NCI-H446 treated with DMSO at 0.1 percent for 48 hours (cell line): ENCODE results near the gene KCND2.
A peak's percentile ranks its signal among the peaks of the same experiment; 100 is the strongest.
"Not testable (repeated sequence)": the region's sequence is repeated elsewhere in the genome, so short reads cannot be mapped to it uniquely, and the experiment has no call there.

Experiments used
- DNase-seq: peaks from one replicate; lab custom pipeline; 2025; lab: John Stamatoyannopoulos, UW

Gene KCND2

DNA sequence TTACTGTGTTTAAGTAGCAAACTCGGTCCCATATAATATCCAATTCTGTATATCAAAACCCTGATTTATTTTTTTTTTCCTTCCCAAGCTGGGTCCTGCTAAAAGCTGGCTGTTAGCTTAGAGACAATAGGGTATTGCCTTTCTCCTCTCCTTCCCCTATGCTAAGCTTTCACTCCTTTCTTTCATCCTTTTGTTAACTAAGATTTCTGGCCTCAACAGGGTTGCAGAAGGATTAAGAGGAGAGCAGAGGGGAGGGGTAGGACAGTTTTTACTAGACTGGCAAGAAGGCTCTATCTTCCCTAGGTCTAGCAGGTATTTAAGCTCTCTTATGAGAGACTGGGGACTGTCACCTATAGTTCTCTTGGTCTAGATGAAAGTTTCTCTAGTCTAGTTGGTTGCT, 229.2 kb downstream of the KCND2 start:
- no peak for DNase-seq

DNA sequence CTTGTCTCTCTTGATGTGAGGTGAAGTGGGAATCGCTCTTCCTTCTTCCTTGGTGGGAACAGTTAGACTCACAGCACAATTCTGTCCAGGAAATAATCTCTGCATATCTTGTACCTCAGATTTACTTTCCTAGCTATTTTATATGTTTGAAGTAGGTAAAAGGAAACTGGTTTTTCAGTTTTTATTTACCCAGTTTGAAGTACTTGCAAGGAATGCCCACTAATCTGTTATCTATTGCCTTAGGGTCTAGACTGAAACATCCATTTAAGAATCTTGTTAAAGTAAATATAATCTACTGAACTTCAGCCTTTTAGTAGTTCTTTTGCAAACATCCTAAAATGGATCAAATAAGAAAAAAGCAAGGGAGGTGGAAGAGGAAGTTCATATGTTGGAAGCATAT, 229.8 kb downstream of the KCND2 start:
- no peak for DNase-seq

DNA sequence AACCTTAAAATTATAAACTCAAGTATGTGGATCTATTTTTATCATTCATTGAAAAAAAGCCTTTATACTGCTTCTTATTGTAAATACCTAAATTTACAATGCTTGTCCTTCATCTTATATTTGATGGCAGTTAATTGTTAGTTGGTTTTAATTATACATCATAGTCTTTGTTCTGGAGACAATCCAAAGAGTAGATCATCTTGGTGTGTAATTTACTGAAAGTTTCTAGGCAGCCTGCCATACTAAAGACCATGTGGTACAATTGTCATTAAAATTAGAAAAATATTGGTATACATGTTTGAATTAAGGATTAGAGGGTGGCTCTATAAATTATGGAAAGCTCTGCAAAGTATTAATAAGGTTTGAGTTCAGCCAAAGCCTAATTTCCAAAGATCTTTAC, 231.4 kb downstream of the KCND2 start:
- DNase-seq = peak; percentile 62

DNA sequence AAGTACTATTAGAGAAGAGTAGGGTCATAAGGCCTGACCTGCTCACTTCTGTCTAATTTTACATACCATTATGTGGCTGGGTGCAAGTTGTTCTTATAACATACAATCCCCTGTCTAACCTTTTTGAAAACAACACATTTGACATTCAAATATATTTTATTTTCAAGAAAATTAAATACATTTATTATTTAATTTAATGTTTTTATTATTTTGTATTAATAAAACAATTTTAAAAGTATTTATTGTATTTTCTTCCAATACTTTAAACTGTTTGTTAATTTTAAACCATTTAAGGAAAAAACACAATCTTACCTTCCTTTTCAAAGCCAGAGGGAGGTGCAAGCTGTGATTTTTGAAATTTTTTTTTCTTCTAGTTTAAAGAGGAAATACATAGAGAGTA, 232.8 kb downstream of the KCND2 start:
- DNase-seq = no peak

DNA sequence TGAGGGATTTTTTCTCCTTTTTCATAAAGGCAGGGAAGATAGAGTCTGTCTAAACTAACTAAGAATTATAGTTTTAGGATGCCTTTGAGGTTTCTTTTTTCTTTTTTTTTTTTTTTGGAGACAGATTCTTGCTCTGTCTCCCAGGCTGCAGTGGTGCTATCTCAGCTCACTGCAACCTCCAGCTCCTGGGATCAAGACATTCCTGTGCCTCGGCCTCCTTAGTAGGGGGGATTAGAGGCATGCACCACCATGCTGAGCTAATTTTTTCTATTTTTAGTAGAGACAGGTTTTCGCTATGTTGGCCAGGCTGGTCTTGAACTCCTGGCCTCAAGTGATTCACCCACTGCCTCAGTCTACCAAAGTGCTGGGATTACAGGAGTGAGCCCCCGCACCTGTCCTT, 239.7 kb downstream of the KCND2 start:
- no peak for DNase-seq

DNA sequence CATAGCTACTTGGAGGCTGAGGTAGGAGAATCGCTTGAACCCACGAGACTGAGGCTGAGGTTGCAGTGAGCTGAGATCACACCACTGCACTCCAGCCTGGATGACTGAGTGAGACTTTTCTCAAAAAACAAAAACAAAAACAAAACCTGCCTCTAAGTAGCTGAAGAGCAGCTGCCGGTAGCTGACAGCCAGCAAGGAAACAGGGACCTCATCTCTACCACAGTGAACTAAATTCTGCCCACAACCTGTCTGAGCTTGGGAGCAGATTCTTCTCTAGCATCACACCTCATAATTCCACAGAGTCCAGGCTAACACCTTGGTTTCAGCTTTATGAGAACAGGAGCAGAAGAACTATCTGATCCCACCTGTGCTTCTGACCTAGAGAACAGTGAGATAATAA, 246.2 kb downstream of the KCND2 start:
- no peak for DNase-seq

DNA sequence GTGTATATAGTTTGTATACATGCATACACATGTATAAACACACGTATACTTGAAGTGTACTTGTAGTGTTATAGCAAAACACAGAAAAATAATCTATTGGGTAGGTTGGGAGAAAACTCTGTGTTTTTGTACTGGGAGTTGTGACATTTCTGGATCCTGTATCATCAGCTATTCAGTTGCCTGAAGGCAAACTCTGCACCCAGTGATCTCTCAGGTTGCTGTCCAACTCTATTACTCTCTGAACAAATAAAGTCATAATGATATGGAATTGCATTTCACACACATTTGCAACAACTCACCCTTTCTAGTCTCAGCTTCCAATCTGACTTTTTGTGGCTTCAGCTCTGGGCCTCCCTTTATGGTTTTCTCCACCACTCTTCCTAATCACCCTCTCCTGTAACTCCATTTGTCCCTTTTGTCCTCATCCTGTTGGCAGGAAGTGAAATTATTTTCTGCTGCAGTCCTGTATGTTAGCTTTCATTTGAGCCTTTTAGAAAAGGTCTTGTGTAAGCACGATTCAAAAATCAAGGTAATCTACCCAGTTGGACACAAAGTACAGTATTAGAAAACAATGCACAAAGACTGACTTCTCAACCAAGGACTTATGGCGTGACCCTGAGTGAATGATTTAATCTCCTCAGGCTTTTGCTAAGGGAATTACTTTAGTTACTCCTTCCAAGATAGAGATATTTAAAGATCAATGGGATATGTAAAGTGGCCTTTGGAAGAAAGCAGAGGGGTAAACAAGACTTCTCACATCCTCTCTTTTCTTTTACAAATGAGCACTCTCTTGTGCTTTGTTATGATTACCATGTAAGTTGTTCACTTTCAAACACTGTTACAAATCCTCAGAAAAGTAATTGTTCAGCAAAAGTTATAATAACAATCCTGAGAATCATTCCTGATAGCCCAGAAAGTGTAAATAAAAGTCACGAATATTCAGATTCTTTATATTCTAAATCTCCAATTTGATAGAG, 249.1 kb downstream of the KCND2 start:
- no peak for DNase-seq

DNA sequence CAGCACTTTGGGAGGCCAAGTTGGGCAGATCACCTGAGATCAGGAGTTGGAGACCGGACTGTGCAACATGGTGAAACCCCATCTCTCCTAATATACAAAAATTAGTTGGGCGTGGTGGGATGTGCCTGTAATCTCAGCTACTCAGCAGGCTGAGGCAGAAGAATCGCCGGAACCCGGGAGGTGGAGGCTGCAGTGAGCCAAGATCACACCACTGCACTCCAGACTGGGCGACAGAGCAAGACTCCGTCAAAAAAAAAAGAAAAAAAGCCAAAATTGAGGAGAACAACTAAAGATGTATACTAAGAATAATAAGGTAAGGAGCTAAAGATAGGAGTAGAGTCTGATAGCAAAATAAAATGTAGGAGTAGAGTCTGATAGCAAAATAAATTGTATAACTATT, 251.0 kb downstream of the KCND2 start:
- no peak for DNase-seq

GRCh38 chr7:120526902-120527509, 254.0 kb downstream of the KCND2 start:
- no peak for DNase-seq

DNA sequence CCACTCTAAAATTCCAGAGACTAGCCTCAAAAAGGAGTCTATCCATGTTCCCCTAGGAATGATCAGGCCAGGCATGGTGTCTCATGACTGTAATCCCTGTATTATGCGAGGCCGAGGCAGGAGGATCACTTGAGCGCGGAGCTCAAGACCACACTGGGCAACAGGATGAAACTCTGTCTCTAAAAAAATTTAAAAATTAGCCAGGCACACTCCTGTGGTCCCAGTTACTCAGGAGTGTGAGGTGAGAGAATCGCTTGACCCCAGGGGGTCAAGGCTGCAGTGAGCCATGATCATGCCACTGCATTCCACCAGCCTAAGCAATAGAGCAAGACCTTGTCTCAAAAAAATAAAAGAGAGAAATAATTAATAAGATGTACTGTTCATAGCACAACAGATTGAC, 256.8 kb downstream of the KCND2 start:
- no peak for DNase-seq

DNA sequence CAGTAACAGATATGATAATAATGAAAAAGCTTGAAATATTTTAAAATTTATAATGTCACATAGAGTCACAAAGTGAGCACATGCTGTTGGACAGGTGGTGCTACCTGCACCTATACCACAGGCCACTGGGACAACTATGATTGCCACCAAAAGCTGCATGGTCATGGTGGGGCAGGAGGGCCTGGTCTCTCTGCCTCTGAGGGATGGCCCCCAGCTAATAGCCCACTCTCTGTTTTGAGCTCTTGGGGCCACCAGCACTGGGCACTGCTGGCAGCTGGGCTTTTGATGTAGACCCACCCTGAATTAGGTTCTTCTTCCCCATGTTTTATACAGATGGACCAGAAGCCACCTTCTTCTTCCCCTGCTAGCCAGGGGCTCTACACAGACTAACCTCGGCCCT, 265.4 kb downstream of the KCND2 start:
- no peak for DNase-seq

DNA sequence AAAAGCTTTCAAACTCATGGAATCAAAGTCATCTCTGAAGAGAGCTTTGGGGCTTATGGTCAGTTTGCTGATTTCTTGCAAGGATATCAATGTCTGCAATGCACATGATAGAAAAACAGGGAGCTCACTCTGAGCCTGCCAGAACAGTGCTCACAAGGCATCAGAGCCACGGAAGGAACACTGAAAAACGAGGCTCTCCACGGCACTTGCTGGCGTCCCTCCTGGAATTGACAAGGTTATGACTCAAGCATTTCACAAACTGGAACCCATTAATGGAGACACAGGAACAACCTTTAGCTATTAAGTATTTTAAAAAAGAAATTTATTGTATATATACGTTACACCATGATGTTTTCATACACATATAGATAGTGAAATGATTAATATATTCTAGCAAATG, 266.3 kb downstream of the KCND2 start:
- DNase-seq = no peak

- DNase-seq = no peak
Observed at GRCh38 chr7:120547605-120548004, 274.6 kb downstream of the KCND2 start.

- DNase-seq = no peak
Observed at GRCh38 chr7:120550494-120551048, 277.6 kb downstream of the KCND2 start.

DNA sequence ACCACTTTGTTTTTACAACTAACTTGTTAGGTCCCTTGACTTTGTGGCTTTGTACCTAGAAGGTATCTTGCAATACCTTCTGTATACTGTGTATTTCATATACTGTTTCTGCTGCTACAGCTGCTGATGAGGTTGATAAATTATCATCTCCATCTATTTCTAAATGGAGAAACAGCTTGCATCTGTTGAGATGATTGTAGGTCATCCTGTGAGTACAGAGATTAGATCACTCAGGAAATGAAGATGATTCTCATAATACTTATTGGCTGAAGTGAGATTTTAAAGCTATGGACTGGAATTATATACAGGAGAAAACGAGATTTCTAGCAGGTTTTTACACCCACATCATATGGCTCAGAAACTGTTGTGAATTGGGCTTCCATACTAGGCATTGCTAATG, 280.5 kb downstream of the KCND2 start:
- DNase-seq = no peak

DNA sequence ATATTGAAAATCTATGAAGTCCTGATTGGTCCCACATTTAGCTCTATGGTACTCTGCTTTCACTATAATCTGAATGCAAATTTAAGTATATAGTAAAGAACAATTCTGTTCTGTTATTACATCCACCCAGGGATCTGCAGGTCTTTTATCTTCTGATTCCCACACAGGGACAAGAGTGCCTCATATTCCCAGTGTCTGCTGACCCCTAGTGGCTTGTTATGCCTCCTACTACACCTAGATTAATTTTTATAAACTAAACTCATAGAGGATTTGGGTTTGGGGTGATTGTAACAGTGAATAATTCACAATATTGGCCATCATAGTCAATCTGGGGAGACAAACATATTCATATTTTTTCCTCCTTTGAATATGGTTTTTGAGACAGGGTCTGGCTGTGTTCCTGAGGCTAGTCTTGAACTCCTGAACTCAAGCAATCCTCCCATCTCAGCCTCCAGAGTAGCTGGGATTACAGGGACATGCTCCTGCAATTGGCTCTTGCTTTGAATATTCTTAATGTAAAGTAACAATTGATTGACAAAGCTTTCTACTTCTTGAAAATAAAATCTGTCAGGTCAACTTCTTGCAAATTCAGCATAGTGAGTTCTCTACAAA, 282.1 kb downstream of the KCND2 start:
- DNase-seq = peak; percentile 48

DNA sequence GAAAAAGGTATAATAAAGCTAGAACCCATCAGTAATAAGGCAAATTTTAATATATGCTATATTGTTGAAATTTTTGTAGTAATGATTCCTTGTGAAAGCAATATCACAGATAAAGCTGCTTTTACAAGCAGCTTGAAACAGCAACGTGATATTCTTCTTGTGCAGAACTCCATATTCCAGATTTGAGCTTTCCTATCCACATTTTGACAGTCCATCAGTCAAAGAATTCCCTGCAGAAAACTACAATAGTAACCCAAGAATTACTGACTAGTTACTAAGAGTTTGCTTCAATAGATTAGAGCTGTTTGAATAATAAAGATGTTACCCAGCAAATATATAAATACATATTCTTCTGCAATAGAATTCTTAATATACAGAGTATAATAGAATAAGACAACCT, 291.2 kb downstream of the KCND2 start:
- DNase-seq = no peak

GRCh38 chr7:120567204-120567603, 294.2 kb downstream of the KCND2 start:
- DNase-seq = no peak

DNA sequence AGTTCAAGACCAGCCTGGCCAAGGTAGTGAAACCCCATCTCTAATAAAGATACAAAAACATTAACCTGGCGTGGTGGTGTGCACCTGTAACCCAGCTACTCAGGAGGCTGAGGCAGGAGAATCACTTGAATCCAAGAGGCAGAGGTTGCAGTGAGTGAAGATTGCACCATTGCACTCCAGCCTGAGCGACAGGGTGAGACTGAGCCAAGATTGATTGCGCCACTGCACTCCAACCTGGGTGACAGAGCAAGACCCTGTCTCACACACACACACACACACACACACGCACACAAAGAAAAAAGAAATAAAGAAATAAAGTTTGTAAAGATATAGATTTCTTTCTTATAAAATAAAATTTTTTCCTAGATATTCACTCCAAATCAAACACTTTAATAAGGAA, 305.7 kb downstream of the KCND2 start:
- not testable (repeated sequence) for DNase-seq

- DNase-seq = no peak
Observed at GRCh38 chr7:120582916-120583315, 309.9 kb downstream of the KCND2 start.

GRCh38 chr7:120583899-120584586, 311.1 kb downstream of the KCND2 start:
- DNase-seq = no peak

- DNase-seq = no peak
Observed at GRCh38 chr7:120586571-120586970, 313.6 kb downstream of the KCND2 start.
